ENCODE data around the gene CNTLN. TPM values are rescaled to one million over a fixed set of nuclear protein-coding genes. Genes with fewer than 3 reads are reported as not detected.

CNTLN gene
- total and polyA plus RNA-seq, 9 of the 15 experiments (the other 6 are each of a cell fraction or from before 2014, with no cell fraction given): 0.08 TPM; not detected in 8

- Histone ChIP-seq H3K4me1 (replicated peaks in 1 of 2; ENCODE audit: control insufficient read depth in 2 of 2, insufficient read depth in 2 of 2, low read length in 2 of 2) (no peaks in the 10 kb centered on the region), H3K4me3 (no peak overlapping the region), H3K4me2 (ENCODE audit: insufficient read depth, low read length) (no peak overlapping the region), H3K79me2 (ENCODE audit: control insufficient read depth, insufficient read depth, low read length) (no peaks in the 10 kb centered on the region), H3K36me3 (ENCODE audit: control insufficient read depth, insufficient read depth, low read length) (no peaks in the 10 kb centered on the region), H3K9me1 (ENCODE audit: control insufficient read depth, insufficient read depth, low read length) (no peaks in the 10 kb centered on the region), H2AFZ (ENCODE audit: low read depth, low read length) (no peak overlapping the region), H4K20me1 (replicated peaks; ENCODE audit: control insufficient read depth, insufficient read depth, low read length) (no peaks in the 10 kb centered on the region), H3K27me3 (ENCODE audit: control insufficient read depth in 2 of 2, insufficient read depth in 2 of 2, low read length in 2 of 2) (no peaks in the 10 kb centered on the region), H3K9ac (ENCODE audit: insufficient read depth in 1 of 2, low read depth in 2 of 2, low read length in 2 of 2) (no peak overlapping the region), H3K27ac (ENCODE audit: extremely low read depth, low read depth, low read length) (no peak overlapping the region), H3K9me3 (replicated peaks; ENCODE audit: control insufficient read depth, insufficient read depth, low read depth, low read length) (no peaks in the 10 kb centered on the region)
- TF ChIP-seq KLF13 (tag; IDR thresholded peaks at IDR 0.05; ENCODE audit: borderline replicate concordance, low read depth) (no peak), TAF7 (tag; IDR thresholded peaks at IDR 0.05) (no peak)
- no TSS peak for BruUV-seq (replicated peaks)
- ATAC-seq (no peak), FAIRE-seq (no peak), DNase-seq (ENCODE audit: extremely low read depth in 1 of 4, low spot score in 3 of 4) (no peak)
- CTCF ChIA-PET (ENCODE audit: low intra/inter-chr PET ratio): no interaction called here
- 0% methylated on average over 4 of the region's 4 CpGs for WGBS (ENCODE audit: insufficient coverage, low coverage, missing lambda C conversion rate)
- intact Hi-C loops (cut with micrococcal nuclease): loop anchor here (10.0 kb wide), 1 partner anchor 49 kb away; no protein-coding TSS in a partner anchor
- in situ Hi-C loops (cut with MboI): no loop called here
- POLR2A ChIA-PET: no interaction called here
Observed at GRCh38 chr9:17423681-17424011, 288.8 kb downstream of the CNTLN start.

- no peaks in the 10 kb centered on the region for H3K79me2 ChIP-seq (ENCODE audit: control insufficient read depth, insufficient read depth, low read length)
- H4K20me1 ChIP-seq (replicated peaks; ENCODE audit: control insufficient read depth, insufficient read depth, low read length): no peaks in the 10 kb centered on the region
- DNase-seq (ENCODE audit: extremely low read depth in 1 of 4, low spot score in 3 of 4) (no peak), FAIRE-seq (no peak), ATAC-seq (no peak)
- no peaks in the 10 kb centered on the region for H3K9me1 ChIP-seq (ENCODE audit: control insufficient read depth, insufficient read depth, low read length)
- no peak overlapping the region for H3K27ac ChIP-seq (ENCODE audit: extremely low read depth, low read depth, low read length)
- no peak overlapping the region for H3K9ac ChIP-seq (ENCODE audit: insufficient read depth in 1 of 2, low read depth in 2 of 2, low read length in 2 of 2)
- ChIA-PET CTCF (ENCODE audit: low intra/inter-chr PET ratio) (no interaction called here), POLR2A (no interaction called here)
- H3K9me3 ChIP-seq (replicated peaks; ENCODE audit: control insufficient read depth, insufficient read depth, low read depth, low read length): no peaks in the 10 kb centered on the region
- no peak overlapping the region for H3K4me3 ChIP-seq
- no peak overlapping the region for H2AFZ ChIP-seq (ENCODE audit: low read depth, low read length)
- BruUV-seq (replicated peaks): no TSS peak
- intact Hi-C loops (cut with micrococcal nuclease): loop anchor here (10.0 kb wide), 1 partner anchor 51 kb away; no protein-coding TSS in a partner anchor
- in situ Hi-C loops (cut with MboI): no loop called here
- 0% methylated on average over 2 of the region's 2 CpGs for whole genome bisulfite sequencing (ENCODE audit: insufficient coverage, low coverage, missing lambda C conversion rate)
- H3K4me1 ChIP-seq (replicated peaks in 1 of 2; ENCODE audit: control insufficient read depth in 2 of 2, insufficient read depth in 2 of 2, low read length in 2 of 2): no peaks in the 10 kb centered on the region
- no peaks in the 10 kb centered on the region for H3K27me3 ChIP-seq (ENCODE audit: control insufficient read depth in 2 of 2, insufficient read depth in 2 of 2, low read length in 2 of 2)
- H3K36me3 ChIP-seq (ENCODE audit: control insufficient read depth, insufficient read depth, low read length): no peaks in the 10 kb centered on the region
- no peak overlapping the region for H3K4me2 ChIP-seq (ENCODE audit: insufficient read depth, low read length)
- TF ChIP-seq RREB1 (CRISPR knock-in tag; IDR thresholded peaks at IDR 0.05): no peak
- no peak for TF ChIP-seq ZNF134 (CRISPR knock-in tag; conservative IDR thresholded peaks at IDR 0.05)
- no peak for TF ChIP-seq HMGXB4 (CRISPR knock-in tag; IDR thresholded peaks at IDR 0.05)
- no peak for TF ChIP-seq ZNF511 (CRISPR knock-in tag; IDR thresholded peaks at IDR 0.05)
- no peak for TF ChIP-seq LEF1 (IDR thresholded peaks at IDR 0.05)
Observed at GRCh38 chr9:17425384-17425783, 290.5 kb downstream of the CNTLN start.
